MM.1S (cell line): ENCODE measurements around the gene HOXB6.

Experiments used
- EZH2phosphoT487 ChIP-seq: fragments of 300-600 bp; sonication (generic); IDR thresholded peaks from 2 replicates; pipeline ENCODE4 v1.6.1; 2018; ENCODE audit warnings: antibody characterized with exemption, low read length
- TF ChIP-seq, protein P1 (sequence below): fragments of 300-600 bp; sonication (generic); IDR thresholded peaks from 2 replicates; pipeline ENCODE4 v1.5.1; 2016; ENCODE audit warnings: antibody characterized with exemption, low read length, mixed read lengths

GRCh38 chr17:48629411-48629759 is 24.6 kb upstream of the HOXB6 start:
- TF ChIP-seq, protein P1, sequence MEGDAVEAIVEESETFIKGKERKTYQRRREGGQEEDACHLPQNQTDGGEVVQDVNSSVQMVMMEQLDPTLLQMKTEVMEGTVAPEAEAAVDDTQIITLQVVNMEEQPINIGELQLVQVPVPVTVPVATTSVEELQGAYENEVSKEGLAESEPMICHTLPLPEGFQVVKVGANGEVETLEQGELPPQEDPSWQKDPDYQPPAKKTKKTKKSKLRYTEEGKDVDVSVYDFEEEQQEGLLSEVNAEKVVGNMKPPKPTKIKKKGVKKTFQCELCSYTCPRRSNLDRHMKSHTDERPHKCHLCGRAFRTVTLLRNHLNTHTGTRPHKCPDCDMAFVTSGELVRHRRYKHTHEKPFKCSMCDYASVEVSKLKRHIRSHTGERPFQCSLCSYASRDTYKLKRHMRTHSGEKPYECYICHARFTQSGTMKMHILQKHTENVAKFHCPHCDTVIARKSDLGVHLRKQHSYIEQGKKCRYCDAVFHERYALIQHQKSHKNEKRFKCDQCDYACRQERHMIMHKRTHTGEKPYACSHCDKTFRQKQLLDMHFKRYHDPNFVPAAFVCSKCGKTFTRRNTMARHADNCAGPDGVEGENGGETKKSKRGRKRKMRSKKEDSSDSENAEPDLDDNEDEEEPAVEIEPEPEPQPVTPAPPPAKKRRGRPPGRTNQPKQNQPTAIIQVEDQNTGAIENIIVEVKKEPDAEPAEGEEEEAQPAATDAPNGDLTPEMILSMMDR, result no peak
- TF ChIP-seq EZH2phosphoT487, result no peak
